Measurements from ENCODE around the gene POU5F1. TPM values are rescaled to one million over a fixed set of nuclear protein-coding genes. Genes with fewer than 3 reads are reported as not detected.

Gene POU5F1
- total RNA-seq, 6 donors from 2014 or later, result 4.1 to 13.6 (median 5.7) TPM

GRCh38 chr6:31126396-31127175 lies 43.9 kb downstream of the POU5F1 start:
- Histone ChIP-seq H3K9me3 (no peaks in the 10 kb centered on the region), H3K27ac (no peak overlapping the region), H3K27me3 (no peaks in the 10 kb centered on the region), H3K4me3 (no peak overlapping the region), H3K36me3 (no peaks in the 10 kb centered on the region), H3K4me1 (peaks cover 8 to 20% (median 16%) of the 10 kb centered on the region in 4 donors)
- 80 to 83% methylated on average over 13 to 16 of the region's 16 CpGs for WGBS, 2 donors
- no peak for TF ChIP-seq EP300 (IDR thresholded peaks at IDR 0.05)
- TF ChIP-seq, protein P1, sequence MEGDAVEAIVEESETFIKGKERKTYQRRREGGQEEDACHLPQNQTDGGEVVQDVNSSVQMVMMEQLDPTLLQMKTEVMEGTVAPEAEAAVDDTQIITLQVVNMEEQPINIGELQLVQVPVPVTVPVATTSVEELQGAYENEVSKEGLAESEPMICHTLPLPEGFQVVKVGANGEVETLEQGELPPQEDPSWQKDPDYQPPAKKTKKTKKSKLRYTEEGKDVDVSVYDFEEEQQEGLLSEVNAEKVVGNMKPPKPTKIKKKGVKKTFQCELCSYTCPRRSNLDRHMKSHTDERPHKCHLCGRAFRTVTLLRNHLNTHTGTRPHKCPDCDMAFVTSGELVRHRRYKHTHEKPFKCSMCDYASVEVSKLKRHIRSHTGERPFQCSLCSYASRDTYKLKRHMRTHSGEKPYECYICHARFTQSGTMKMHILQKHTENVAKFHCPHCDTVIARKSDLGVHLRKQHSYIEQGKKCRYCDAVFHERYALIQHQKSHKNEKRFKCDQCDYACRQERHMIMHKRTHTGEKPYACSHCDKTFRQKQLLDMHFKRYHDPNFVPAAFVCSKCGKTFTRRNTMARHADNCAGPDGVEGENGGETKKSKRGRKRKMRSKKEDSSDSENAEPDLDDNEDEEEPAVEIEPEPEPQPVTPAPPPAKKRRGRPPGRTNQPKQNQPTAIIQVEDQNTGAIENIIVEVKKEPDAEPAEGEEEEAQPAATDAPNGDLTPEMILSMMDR (IDR thresholded peaks at IDR 0.05), result no peak
- TF ChIP-seq POLR2A (IDR thresholded peaks at IDR 0.05), result no peak
- TF ChIP-seq POLR2AphosphoS5 (IDR thresholded peaks at IDR 0.05), result no peak
- ATAC-seq (ENCODE audit: low FRiP score in 2 of 2), result no peak
- DNase-seq, result no peak

DNA sequence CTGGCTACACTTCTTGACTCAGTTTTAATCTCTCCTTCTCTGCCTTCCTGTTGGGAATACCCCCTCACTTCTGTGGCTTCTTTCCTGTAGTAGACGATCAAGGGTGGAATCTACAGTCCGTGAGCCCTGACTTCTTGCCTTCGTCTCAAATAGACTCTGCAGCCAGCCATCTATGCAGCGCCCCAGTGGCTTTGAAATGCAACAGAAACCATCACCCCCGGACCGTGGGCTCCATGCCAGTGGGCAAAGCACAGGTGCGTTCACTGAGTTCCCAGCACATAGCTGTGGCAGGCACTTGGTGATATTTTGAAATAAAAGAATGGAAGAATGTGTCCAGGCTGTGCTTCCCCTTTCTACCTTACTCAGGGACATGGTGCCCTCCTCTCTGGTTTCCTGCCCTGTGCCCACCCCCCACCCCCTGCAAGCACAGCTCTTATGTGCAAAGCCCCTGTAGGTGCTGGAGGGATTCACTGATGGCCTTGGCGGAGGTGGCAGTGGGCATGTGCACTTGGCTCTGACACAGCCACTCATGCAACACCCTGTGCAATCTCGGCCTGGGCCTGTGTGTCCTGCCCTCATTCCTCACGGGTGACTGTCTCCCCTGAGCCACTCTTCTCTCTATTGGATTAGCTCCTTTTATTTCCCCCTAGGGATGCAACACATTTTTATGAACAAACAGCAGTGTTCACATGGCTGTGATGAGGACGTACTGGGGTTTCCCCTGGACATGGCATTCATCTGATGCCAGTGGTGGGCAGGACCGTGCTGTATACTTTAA lies 44.7 kb downstream of the POU5F1 start:
- 67 to 74% methylated on average over 11 to 12 of the region's 12 CpGs for WGBS, 2 donors
- H3K27ac ChIP-seq, result no peak overlapping the region
- no peaks in the 10 kb centered on the region for H3K9me3 ChIP-seq
- DNase-seq (no peak), ATAC-seq (ENCODE audit: low FRiP score in 2 of 2) (no peak)
- no peaks in the 10 kb centered on the region for H3K27me3 ChIP-seq
- H3K4me3 ChIP-seq, result no peak overlapping the region
- peaks cover 8 to 20% (median 16%) of the 10 kb centered on the region in 4 donors for H3K4me1 ChIP-seq
- TF ChIP-seq POLR2A (IDR thresholded peaks at IDR 0.05), result no peak
- TF ChIP-seq POLR2AphosphoS5 (IDR thresholded peaks at IDR 0.05), result no peak
- TF ChIP-seq, protein P1 (IDR thresholded peaks at IDR 0.05), result no peak
- TF ChIP-seq EP300 (IDR thresholded peaks at IDR 0.05), result no peak
- H3K36me3 ChIP-seq, result no peaks in the 10 kb centered on the region

GRCh38 chr6:31125162-31125561 lies 45.3 kb downstream of the POU5F1 start:
- TF ChIP-seq EP300 (IDR thresholded peaks at IDR 0.05), result no peak
- TF ChIP-seq, protein P1 (IDR thresholded peaks at IDR 0.05), result no peak
- TF ChIP-seq POLR2A (IDR thresholded peaks at IDR 0.05), result no peak
- TF ChIP-seq POLR2AphosphoS5 (IDR thresholded peaks at IDR 0.05), result no peak
- peaks cover 8 to 20% (median 16%) of the 10 kb centered on the region in 4 donors for H3K4me1 ChIP-seq
- H3K27me3 ChIP-seq, result no peaks in the 10 kb centered on the region
- WGBS, 2 donors, result 36 to 54% methylated on average over 8 of the region's 8 CpGs
- no peaks in the 10 kb centered on the region for H3K9me3 ChIP-seq
- peak; percentile 30 to 45 for ATAC-seq (ENCODE audit: low FRiP score in 2 of 2)
- no peak overlapping the region for H3K27ac ChIP-seq
- DNase-seq, result no peak
- no peaks in the 10 kb centered on the region for H3K36me3 ChIP-seq
- no peak overlapping the region for H3K4me3 ChIP-seq

- H3K27ac ChIP-seq, result peak overlapping the region in 1 of 4 donors; percentile 56
Measured at GRCh38 chr6:31122791-31123706, 47.4 kb downstream of the POU5F1 start.

More at GRCh38 chr6:31122791-31123706, 47.4 kb downstream of the POU5F1 start:
- H3K36me3 ChIP-seq, result no peaks in the 10 kb centered on the region
- peak in 1 of 2 donors; percentile 82 for ATAC-seq (ENCODE audit: low FRiP score in 2 of 2)
- 39 to 41% methylated on average over 15 to 16 of the region's 16 CpGs for WGBS, 2 donors
- DNase-seq, result peak in 1 of 2 donors; percentile 54
- H3K4me1 ChIP-seq, result peaks cover 8 to 19% (median 16%) of the 10 kb centered on the region in 4 donors
- H3K27me3 ChIP-seq, result no peaks in the 10 kb centered on the region
- no peak overlapping the region for H3K4me3 ChIP-seq
- TF ChIP-seq, protein P1 (IDR thresholded peaks at IDR 0.05), result no peak
- no peak for TF ChIP-seq POLR2AphosphoS5 (IDR thresholded peaks at IDR 0.05)
- no peaks in the 10 kb centered on the region for H3K9me3 ChIP-seq
